NCI-H2196 treated with DMSO at 0.1 percent for 48 hours (cell line): ENCODE results near the gene S100A11.

Source experiments
- DNase-seq: peaks from one replicate; lab custom pipeline; 2025; ENCODE audit not compliant: unreplicated experiment; lab: John Stamatoyannopoulos, UW

The S100A11 gene

GRCh38 chr1:151985768-151986167 is 51.0 kb downstream of the S100A11 start:
- no peak for DNase-seq

- no peak for DNase-seq
Measured at GRCh38 chr1:151985270-151985669, 51.5 kb downstream of the S100A11 start.

- DNase-seq, result no peak
Measured at GRCh38 chr1:151984313-151984956, 52.4 kb downstream of the S100A11 start.
